ENCODE measurements around the gene FGF3. TPM values are rescaled to one million over a fixed set of nuclear protein-coding genes. Genes with fewer than 3 reads are reported as not detected.

FGF3 gene
- total and polyA plus RNA-seq, 2 donors from 2014 or later: not detected

- no peak for FAIRE-seq
- TF ChIP-seq, protein P1, sequence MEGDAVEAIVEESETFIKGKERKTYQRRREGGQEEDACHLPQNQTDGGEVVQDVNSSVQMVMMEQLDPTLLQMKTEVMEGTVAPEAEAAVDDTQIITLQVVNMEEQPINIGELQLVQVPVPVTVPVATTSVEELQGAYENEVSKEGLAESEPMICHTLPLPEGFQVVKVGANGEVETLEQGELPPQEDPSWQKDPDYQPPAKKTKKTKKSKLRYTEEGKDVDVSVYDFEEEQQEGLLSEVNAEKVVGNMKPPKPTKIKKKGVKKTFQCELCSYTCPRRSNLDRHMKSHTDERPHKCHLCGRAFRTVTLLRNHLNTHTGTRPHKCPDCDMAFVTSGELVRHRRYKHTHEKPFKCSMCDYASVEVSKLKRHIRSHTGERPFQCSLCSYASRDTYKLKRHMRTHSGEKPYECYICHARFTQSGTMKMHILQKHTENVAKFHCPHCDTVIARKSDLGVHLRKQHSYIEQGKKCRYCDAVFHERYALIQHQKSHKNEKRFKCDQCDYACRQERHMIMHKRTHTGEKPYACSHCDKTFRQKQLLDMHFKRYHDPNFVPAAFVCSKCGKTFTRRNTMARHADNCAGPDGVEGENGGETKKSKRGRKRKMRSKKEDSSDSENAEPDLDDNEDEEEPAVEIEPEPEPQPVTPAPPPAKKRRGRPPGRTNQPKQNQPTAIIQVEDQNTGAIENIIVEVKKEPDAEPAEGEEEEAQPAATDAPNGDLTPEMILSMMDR (IDR thresholded peaks at IDR 0.05; ENCODE audit: borderline replicate concordance, extremely low read depth, insufficient read depth): no peak
- no peaks in the 10 kb centered on the region for H3K9me3 ChIP-seq (ENCODE audit: control insufficient read depth in 2 of 3, insufficient read depth in 1 of 3, low read length in 3 of 3)
- no peaks in the 10 kb centered on the region for H3K36me3 ChIP-seq (ENCODE audit: control insufficient read depth in 2 of 3, insufficient read depth in 3 of 3, low read length in 3 of 3)
- H3K9ac ChIP-seq (ENCODE audit: low read length in 3 of 3): no peak overlapping the region
- intact Hi-C loops (cut with DNase I): no loop called here
- no peak overlapping the region for H3K4me3 ChIP-seq (ENCODE audit: low read length in 3 of 3)
- peak in 4 of 5 donors; percentile 46 to 72 (median 67) for DNase-seq
- no peak overlapping the region for H3K27ac ChIP-seq (ENCODE audit: low read depth in 2 of 2, low read length in 2 of 2)
- H3K27me3 ChIP-seq (ENCODE audit: control insufficient read depth, insufficient read depth, low read length): no peaks in the 10 kb centered on the region
- no peaks in the 10 kb centered on the region for H3K4me1 ChIP-seq (ENCODE audit: control insufficient read depth in 2 of 3, insufficient read depth in 2 of 3, low read depth in 1 of 3, low read length in 3 of 3)
Measured at GRCh38 chr11:69832561-69833413, 13.6 kb upstream of the FGF3 start.

DNA sequence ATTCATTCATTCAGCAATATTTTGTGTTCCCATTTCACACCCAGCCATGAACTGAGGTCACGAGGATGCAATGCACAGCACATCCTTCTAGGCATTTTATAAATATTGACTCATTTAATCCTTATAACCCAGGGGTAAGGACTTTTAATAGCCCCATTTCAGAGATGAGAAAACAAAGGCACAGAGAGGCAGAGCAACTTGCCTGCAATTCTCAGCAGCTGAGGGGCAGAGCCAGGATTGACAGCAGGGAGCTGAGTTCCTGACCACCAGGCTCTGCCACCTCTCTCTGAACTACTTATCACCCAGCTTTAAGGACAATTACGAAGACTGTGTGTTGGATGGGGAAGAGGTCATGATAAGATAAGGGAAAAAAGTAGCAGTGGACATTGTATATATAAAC lies 12.8 kb upstream of the FGF3 start:
- Histone ChIP-seq H3K27me3 (ENCODE audit: control insufficient read depth, insufficient read depth, low read length) (no peaks in the 10 kb centered on the region), H3K27ac (ENCODE audit: low read depth in 2 of 2, low read length in 2 of 2) (no peak overlapping the region), H3K4me3 (ENCODE audit: low read length in 3 of 3) (no peak overlapping the region), H3K9ac (ENCODE audit: low read length in 3 of 3) (no peak overlapping the region), H3K36me3 (ENCODE audit: control insufficient read depth in 2 of 3, insufficient read depth in 3 of 3, low read length in 3 of 3) (no peaks in the 10 kb centered on the region), H3K9me3 (ENCODE audit: control insufficient read depth in 2 of 3, insufficient read depth in 1 of 3, low read length in 3 of 3) (peaks cover 0 to 3% (median 0%) of the 10 kb centered on the region in 3 donors), H3K4me1 (ENCODE audit: control insufficient read depth in 2 of 3, insufficient read depth in 2 of 3, low read depth in 1 of 3, low read length in 3 of 3) (no peaks in the 10 kb centered on the region)
- TF ChIP-seq, protein P1 (IDR thresholded peaks at IDR 0.05; ENCODE audit: borderline replicate concordance, extremely low read depth, insufficient read depth): no peak
- FAIRE-seq: no peak
- intact Hi-C loops (cut with DNase I): no loop called here
- no peak for DNase-seq

- Histone ChIP-seq H3K27ac (ENCODE audit: low read depth in 2 of 2, low read length in 2 of 2) (no peak overlapping the region), H3K27me3 (ENCODE audit: control insufficient read depth, insufficient read depth, low read length) (no peaks in the 10 kb centered on the region), H3K36me3 (ENCODE audit: control insufficient read depth in 2 of 3, insufficient read depth in 3 of 3, low read length in 3 of 3) (no peaks in the 10 kb centered on the region), H3K4me3 (ENCODE audit: low read length in 3 of 3) (no peak overlapping the region), H3K4me1 (ENCODE audit: control insufficient read depth in 2 of 3, insufficient read depth in 2 of 3, low read depth in 1 of 3, low read length in 3 of 3) (no peaks in the 10 kb centered on the region), H3K9ac (ENCODE audit: low read length in 3 of 3) (no peak overlapping the region), H3K9me3 (ENCODE audit: control insufficient read depth in 2 of 3, insufficient read depth in 1 of 3, low read length in 3 of 3) (peaks cover 0 to 3% (median 0%) of the 10 kb centered on the region in 3 donors)
- FAIRE-seq (no peak), DNase-seq (no peak)
- intact Hi-C loops (cut with DNase I): no loop called here
- TF ChIP-seq, protein P1 (IDR thresholded peaks at IDR 0.05; ENCODE audit: borderline replicate concordance, extremely low read depth, insufficient read depth): no peak
Measured at GRCh38 chr11:69830086-69830485, 10.9 kb upstream of the FGF3 start.

All from kidney (tissue), 14 donors.